Testis (tissue), 3 donors: ENCODE data around the gene ERC2. TPM values are rescaled to one million over a fixed set of nuclear protein-coding genes. Genes with fewer than 3 reads are reported as not detected.
"Not testable (repeated sequence)": the region's sequence is repeated elsewhere in the genome, so short reads cannot be mapped to it uniquely, and the experiment has no call there.

Experiments used
- DNase-seq: peaks from one replicate; pipeline ENCODE4 v3.0.0-alpha.2; 2019
- H3K27ac ChIP-seq, 2 donors: fragments of 200-600 bp; sonication (generic); one replicate each; pipeline ENCODE4 v1.5.1; 2019
- H3K27me3 ChIP-seq: fragments of 200-600 bp; sonication (generic); one replicate; pipeline ENCODE4 v1.5.1; 2019
- H3K36me3 ChIP-seq: fragments of 200-600 bp; sonication (generic); one replicate; pipeline ENCODE4 v1.5.1; 2017; ENCODE audit warnings: low read depth; ENCODE audit errors: missing control alignments
- H3K4me1 ChIP-seq: fragments of 200-600 bp; sonication (generic); one replicate; pipeline ENCODE4 v1.5.1; 2019
- H3K4me3 ChIP-seq, 2 donors: fragments of 200-600 bp; sonication (generic); one replicate each; pipeline ENCODE4 v1.5.1; 2017 to 2019
- H3K9me3 ChIP-seq: fragments of 200-600 bp; sonication (generic); one replicate; pipeline ENCODE4 v1.5.1; 2017
- CTCF ChIP-seq, 3 experiments: fragments of 450-650 bp in 2 of 3; fragments of 200-600 bp in 1 of 3; sonication (generic) in 1 of 3; IDR thresholded peaks; one replicate each; pipeline ENCODE4 v1.5.1; 2016 to 2019; ENCODE audit warnings: antibody characterized with exemption in 3 of 3, mild to moderate bottlenecking in 2 of 3, moderate library complexity in 1 of 3
- POLR2A ChIP-seq: fragments of 450-650 bp; IDR thresholded peaks from one replicate; pipeline ENCODE4 v1.6.1; 2017; ENCODE audit warnings: antibody characterized with exemption, mild to moderate bottlenecking, moderate library complexity
- WGBS, 2 donors: methylation state at CpG; one replicate each; pipeline ENCODE4 v1.1.5; 2018; 5-methylcytosine and 5-hydroxymethylcytosine counted together
- intact Hi-C: fragments of 100-400 bp; cut with DNase I; formaldehyde crosslinking; loops from one replicate; pipeline ENCODE4 v1.15.1; 2023; ENCODE audit warnings: low total_unique reads
- polyA plus RNA-seq: library from polyadenylated mRNA; stranded (reverse); fragments of 350-450 nt; fragmentation: Illumina TruSeq; extraction: RNeasy Lipid Tissue Mini Kit (QIAGEN cat#74804); gene quantifications from one replicate; pipeline ENCODE4 v1.2.3, GENCODE V29; 2014; ENCODE audit warnings: low read depth, low replicate concordance; ENCODE audit not compliant: insufficient read depth
- total RNA-seq, 2 donors: library from RNA; depleted of rRNA; stranded (reverse); fragments of >200 nt; gene quantifications; one replicate each; pipeline ENCODE4 v1.2.3, GENCODE V29; 2016

ERC2 gene
- total and polyA plus RNA-seq, 3 donors from 2014 or later = 1.9 to 6.1 (median 5.9) TPM

- Histone ChIP-seq H3K27me3 (no peaks in the 10 kb centered on the region), H3K4me3 (no peak overlapping the region), H3K4me1 (no peaks in the 10 kb centered on the region), H3K36me3 (no peaks in the 10 kb centered on the region), H3K27ac (no peak overlapping the region), H3K9me3 (no peaks in the 10 kb centered on the region)
- TF ChIP-seq POLR2A (no peak), CTCF (IDR thresholded peaks at IDR 0.05) (no peak)
- intact Hi-C loops = no loop called here
- no peak for DNase-seq
Measured at GRCh38 chr3:56069766-56070165, 398.5 kb downstream of the ERC2 start.

GRCh38 chr3:56066405-56066804, 401.9 kb downstream of the ERC2 start:
- H3K36me3 ChIP-seq, H3K4me3 ChIP-seq, H3K4me1 ChIP-seq, H3K27me3 ChIP-seq, DNase-seq, H3K27ac ChIP-seq, H3K9me3 ChIP-seq, intact Hi-C loops: not testable (repeated sequence)
- 94 to 95% methylated on average over 1 of the region's 1 CpG for WGBS, 2 donors

GRCh38 chr3:56064684-56065083, 403.6 kb downstream of the ERC2 start:
- no peaks in the 10 kb centered on the region for H3K9me3 ChIP-seq
- no peak overlapping the region for H3K4me3 ChIP-seq
- intact Hi-C loops = no loop called here
- DNase-seq = no peak
- H3K27ac ChIP-seq = no peak overlapping the region
- no peaks in the 10 kb centered on the region for H3K4me1 ChIP-seq
- no peaks in the 10 kb centered on the region for H3K36me3 ChIP-seq
- TF ChIP-seq CTCF (IDR thresholded peaks at IDR 0.05) (no peak), POLR2A (no peak)
- no peaks in the 10 kb centered on the region for H3K27me3 ChIP-seq

- no peak for DNase-seq
- no peaks in the 10 kb centered on the region for H3K9me3 ChIP-seq
- no peaks in the 10 kb centered on the region for H3K27me3 ChIP-seq
- no peak overlapping the region for H3K4me3 ChIP-seq
- WGBS, 2 donors = 69 to 77% methylated on average over 2 of the region's 2 CpGs
- intact Hi-C loops = no loop called here
- H3K27ac ChIP-seq = no peak overlapping the region
- no peak for TF ChIP-seq POLR2A
- no peak for TF ChIP-seq CTCF (IDR thresholded peaks at IDR 0.05)
- H3K36me3 ChIP-seq = no peaks in the 10 kb centered on the region
- no peaks in the 10 kb centered on the region for H3K4me1 ChIP-seq
Measured at GRCh38 chr3:56061279-56061626, 407.0 kb downstream of the ERC2 start.

- Histone ChIP-seq H3K9me3 (no peaks in the 10 kb centered on the region), H3K4me1 (no peaks in the 10 kb centered on the region), H3K36me3 (no peaks in the 10 kb centered on the region), H3K4me3 (no peak overlapping the region), H3K27me3 (no peaks in the 10 kb centered on the region), H3K27ac (no peak overlapping the region)
- TF ChIP-seq POLR2A (no peak), CTCF (IDR thresholded peaks at IDR 0.05) (no peak)
- intact Hi-C loops = no loop called here
- WGBS, 2 donors = 62 to 69% methylated on average over 6 of the region's 6 CpGs
- no peak for DNase-seq
Measured at GRCh38 chr3:56060521-56061278, 407.6 kb downstream of the ERC2 start.
